Measurements from ENCODE around the gene PCGF1. TPM values are rescaled to one million over a fixed set of nuclear protein-coding genes. Genes with fewer than 3 reads are reported as not detected.

PCGF1 gene
- total RNA-seq, 2 experiments from 2014 or later = 9.9 to 15.9 TPM

- no peaks in the 10 kb centered on the region for H4K20me1 ChIP-seq (ENCODE audit: insufficient read depth, low read length)
- H2AFZ ChIP-seq (ENCODE audit: low read length) = peak overlapping the region; percentile 95
- H3K36me3 ChIP-seq (ENCODE audit: insufficient read depth, low read length) = no peaks in the 10 kb centered on the region
- no TSS peak for BruUV-seq (replicated peaks)
- H3K79me2 ChIP-seq (ENCODE audit: insufficient read depth, low read depth, low read length) = no peaks in the 10 kb centered on the region
- peak overlapping the region; percentile 80 for H3K4me2 ChIP-seq (ENCODE audit: low read length)
- ChIA-PET CTCF (ENCODE audit: unreplicated experiment) (no interaction called here), POLR2A (no interaction called here)
- H3K4me1 ChIP-seq (ENCODE audit: insufficient read depth, low read length, poor library complexity, severe bottlenecking) = peaks cover 13% of the 10 kb centered on the region
- H3K27ac ChIP-seq (ENCODE audit: low read depth, low read length, poor library complexity, severe bottlenecking) = no peak overlapping the region
- intact Hi-C loops (cut with micrococcal nuclease; ENCODE audit: unreplicated experiment) = no loop called here
- H3K4me3 ChIP-seq (ENCODE audit: low read depth, low read length, poor library complexity, severe bottlenecking) = peak overlapping the region; percentile 94
- no peaks in the 10 kb centered on the region for H3K9me3 ChIP-seq (ENCODE audit: low read length)
- H3K9me2 ChIP-seq (ENCODE audit: insufficient read depth, low read length) = no peaks in the 10 kb centered on the region
- TF ChIP-seq EZH2phosphoT487 (IDR thresholded peaks at IDR 0.05; ENCODE audit: borderline replicate concordance, low read depth, low read length) (no peak), CTCF (conservative IDR thresholded peaks at IDR 0.05; ENCODE audit: low read length) (no peak)
- DNase-seq (ENCODE audit: low spot score) = no peak
Observed at GRCh38 chr2:74552914-74553811, 45.7 kb upstream of the PCGF1 start.

GRCh38 chr2:74551942-74552913 is 44.7 kb upstream of the PCGF1 start:
- Histone ChIP-seq H3K9me2 (ENCODE audit: insufficient read depth, low read length) (no peaks in the 10 kb centered on the region), H3K36me3 (ENCODE audit: insufficient read depth, low read length) (no peaks in the 10 kb centered on the region), H3K79me2 (ENCODE audit: insufficient read depth, low read depth, low read length) (no peaks in the 10 kb centered on the region), H3K9me3 (ENCODE audit: low read length) (no peaks in the 10 kb centered on the region), H3K4me3 (ENCODE audit: low read depth, low read length, poor library complexity, severe bottlenecking) (no peak overlapping the region), H2AFZ (ENCODE audit: low read length) (no peak overlapping the region), H3K4me1 (ENCODE audit: insufficient read depth, low read length, poor library complexity, severe bottlenecking) (peaks cover 13% of the 10 kb centered on the region), H3K27ac (ENCODE audit: low read depth, low read length, poor library complexity, severe bottlenecking) (no peak overlapping the region), H3K4me2 (ENCODE audit: low read length) (no peak overlapping the region), H4K20me1 (ENCODE audit: insufficient read depth, low read length) (no peaks in the 10 kb centered on the region)
- ChIA-PET POLR2A (interaction anchor here (0.6 kb wide), 1 partner anchor 10 kb away, joined by 3 read pairs; no protein-coding TSS in a partner anchor), CTCF (ENCODE audit: unreplicated experiment) (interaction anchor here (0.5 kb wide), 1 partner anchor 78 kb away, joined by 5 read pairs; no protein-coding TSS in a partner anchor)
- no peak for DNase-seq (ENCODE audit: low spot score)
- intact Hi-C loops (cut with micrococcal nuclease; ENCODE audit: unreplicated experiment) = no loop called here
- TF ChIP-seq EZH2phosphoT487 (IDR thresholded peaks at IDR 0.05; ENCODE audit: borderline replicate concordance, low read depth, low read length) = no peak
- TF ChIP-seq CTCF (conservative IDR thresholded peaks at IDR 0.05; ENCODE audit: low read length) = no peak
- no TSS peak for BruUV-seq (replicated peaks)
